Osteocyte (in vitro differentiated cells): Measurements from ENCODE around the gene B3GALT4. TPM values are rescaled to one million over a fixed set of nuclear protein-coding genes. Genes with fewer than 3 reads are reported as not detected.
"Not testable (repeated sequence)": the region's sequence is repeated elsewhere in the genome, so short reads cannot be mapped to it uniquely, and the experiment has no call there.

Source experiments
- DNase-seq: peaks from one replicate; pipeline ENCODE4 v3.0.0; 2021; ENCODE audit warnings: mixed read lengths; ENCODE audit not compliant: unreplicated experiment; ENCODE audit errors: extremely low spot score
- H3K27ac Mint-ChIP-seq: one replicate; pipeline ENCODE4 v1.8.0; 2021; ENCODE audit warnings: mild to moderate bottlenecking, mixed read lengths; ENCODE audit not compliant: unreplicated experiment
- H3K27me3 Mint-ChIP-seq: one replicate; pipeline ENCODE4 v1.8.0; 2021; ENCODE audit warnings: mixed read lengths; ENCODE audit not compliant: unreplicated experiment
- H3K36me3 Mint-ChIP-seq: one replicate; pipeline ENCODE4 v1.8.0; 2021; ENCODE audit warnings: mixed read lengths; ENCODE audit not compliant: unreplicated experiment
- H3K4me1 Mint-ChIP-seq: one replicate; pipeline ENCODE4 v1.8.0; 2021; ENCODE audit warnings: mixed read lengths; ENCODE audit not compliant: unreplicated experiment
- H3K4me3 Mint-ChIP-seq: one replicate; pipeline ENCODE4 v1.8.0; 2021; ENCODE audit warnings: mild to moderate bottlenecking, moderate library complexity, mixed read lengths; ENCODE audit not compliant: unreplicated experiment
- H3K9me3 Mint-ChIP-seq: one replicate; pipeline ENCODE4 v1.8.0; 2021; ENCODE audit warnings: mixed read lengths; ENCODE audit not compliant: unreplicated experiment
- total RNA-seq: library from RNA; stranded (reverse); gene quantifications from 2 replicates; pipeline ENCODE4 v1.2.1, GENCODE V29; 2021
- TF ChIP-seq, protein P1 (sequence below): fragments of 200-600 bp; sonication (generic); IDR thresholded peaks from 2 replicates; pipeline ENCODE4 v1.5.0; 2021; ENCODE audit warnings: antibody characterized with exemption, mild to moderate bottlenecking, moderate library complexity

The B3GALT4 gene
- total RNA-seq, 1 donor from 2014 or later = 6.3 TPM

DNA sequence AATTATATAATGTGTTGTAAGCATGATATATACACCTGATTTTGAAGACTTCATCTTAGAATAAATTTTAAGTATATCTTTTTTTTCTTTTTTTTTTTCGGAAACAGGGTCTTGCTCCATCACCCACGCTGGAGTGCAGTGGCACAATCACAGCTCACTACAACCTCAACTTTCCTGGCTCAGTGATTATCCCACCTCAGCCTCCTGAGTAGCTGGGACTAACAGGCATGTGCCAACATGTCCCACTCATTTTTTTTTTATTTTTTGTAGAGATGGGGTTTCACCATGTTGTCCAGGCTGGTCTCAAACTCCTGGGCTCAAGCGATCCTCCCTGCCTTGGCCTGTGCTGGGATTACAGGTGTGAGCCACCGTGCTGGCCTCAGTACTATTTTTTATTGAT lies 22.3 kb upstream of the B3GALT4 start:
- TF ChIP-seq, protein P1, sequence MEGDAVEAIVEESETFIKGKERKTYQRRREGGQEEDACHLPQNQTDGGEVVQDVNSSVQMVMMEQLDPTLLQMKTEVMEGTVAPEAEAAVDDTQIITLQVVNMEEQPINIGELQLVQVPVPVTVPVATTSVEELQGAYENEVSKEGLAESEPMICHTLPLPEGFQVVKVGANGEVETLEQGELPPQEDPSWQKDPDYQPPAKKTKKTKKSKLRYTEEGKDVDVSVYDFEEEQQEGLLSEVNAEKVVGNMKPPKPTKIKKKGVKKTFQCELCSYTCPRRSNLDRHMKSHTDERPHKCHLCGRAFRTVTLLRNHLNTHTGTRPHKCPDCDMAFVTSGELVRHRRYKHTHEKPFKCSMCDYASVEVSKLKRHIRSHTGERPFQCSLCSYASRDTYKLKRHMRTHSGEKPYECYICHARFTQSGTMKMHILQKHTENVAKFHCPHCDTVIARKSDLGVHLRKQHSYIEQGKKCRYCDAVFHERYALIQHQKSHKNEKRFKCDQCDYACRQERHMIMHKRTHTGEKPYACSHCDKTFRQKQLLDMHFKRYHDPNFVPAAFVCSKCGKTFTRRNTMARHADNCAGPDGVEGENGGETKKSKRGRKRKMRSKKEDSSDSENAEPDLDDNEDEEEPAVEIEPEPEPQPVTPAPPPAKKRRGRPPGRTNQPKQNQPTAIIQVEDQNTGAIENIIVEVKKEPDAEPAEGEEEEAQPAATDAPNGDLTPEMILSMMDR = no peak
- no peaks in the 10 kb centered on the region for H3K27me3 Mint-ChIP-seq
- DNase-seq = no peak
- peaks cover 22% of the 10 kb centered on the region for H3K36me3 Mint-ChIP-seq
- H3K27ac Mint-ChIP-seq = no peak overlapping the region
- H3K4me3 Mint-ChIP-seq = no peak overlapping the region
- no peaks in the 10 kb centered on the region for H3K9me3 Mint-ChIP-seq
- H3K4me1 Mint-ChIP-seq = peaks cover 20% of the 10 kb centered on the region

DNA sequence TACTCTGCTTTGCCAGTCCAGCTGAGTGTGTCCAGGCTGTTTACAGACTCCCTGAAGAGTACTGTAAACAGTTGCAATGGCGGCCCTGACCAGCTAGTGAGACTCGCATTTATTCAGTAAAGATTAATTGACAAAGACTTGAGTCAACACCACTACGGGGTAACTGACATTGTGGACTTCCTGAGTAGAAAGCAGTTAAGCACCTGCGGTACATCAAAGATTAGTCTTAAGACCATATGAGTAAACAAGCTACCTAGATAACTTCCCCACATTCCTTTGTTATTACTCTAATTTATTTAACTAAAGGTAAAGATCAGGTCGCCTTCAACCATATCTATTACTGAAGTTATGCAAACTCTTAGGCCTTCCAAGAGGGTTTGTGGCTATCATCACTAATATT lies 17.9 kb upstream of the B3GALT4 start:
- TF ChIP-seq, protein P1 = no peak
- Mint-ChIP-seq H3K36me3 (peaks cover 26% of the 10 kb centered on the region), H3K4me3 (no peak overlapping the region), H3K27me3 (no peaks in the 10 kb centered on the region), H3K9me3 (no peaks in the 10 kb centered on the region), H3K27ac (no peak overlapping the region), H3K4me1 (no peaks in the 10 kb centered on the region)
- no peak for DNase-seq

DNA sequence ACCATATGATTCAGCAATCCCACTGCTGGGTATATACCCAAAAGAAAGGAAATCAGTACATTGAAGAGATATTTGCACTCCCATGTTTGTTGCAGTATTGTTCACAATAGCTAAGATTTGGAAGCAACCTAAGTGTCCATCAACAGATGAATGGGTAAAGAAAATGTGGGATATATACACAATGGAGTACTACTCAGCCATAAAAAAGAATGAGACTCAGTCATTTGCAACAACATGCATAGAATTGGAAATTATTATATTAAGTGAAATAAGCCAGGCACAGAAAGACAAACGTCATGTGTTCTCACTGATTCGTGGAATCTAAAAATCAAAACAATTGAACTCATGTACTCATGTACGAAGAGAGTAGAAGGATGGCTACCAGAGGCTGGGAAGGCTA lies 14.4 kb upstream of the B3GALT4 start:
- H3K9me3 Mint-ChIP-seq, H3K27ac Mint-ChIP-seq, DNase-seq: not testable (repeated sequence)

DNA sequence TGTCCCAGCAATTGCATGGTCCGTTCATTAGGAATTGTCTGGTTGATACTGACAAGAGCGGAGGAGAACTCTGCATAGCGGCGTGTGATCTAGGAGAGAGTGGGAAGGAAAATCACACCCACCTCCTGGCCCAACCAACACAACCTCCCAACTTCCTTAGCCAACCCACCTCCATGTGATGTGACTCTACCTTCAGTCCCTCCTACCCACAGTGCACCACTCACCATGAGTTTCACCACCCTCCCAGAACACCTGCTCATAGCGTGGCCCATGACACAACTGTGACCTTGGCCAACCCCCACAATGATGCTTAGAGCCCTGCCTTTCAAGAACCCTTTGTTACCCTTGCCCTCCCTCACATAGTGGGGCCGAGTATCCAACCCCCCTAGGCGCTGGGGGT lies 12.9 kb upstream of the B3GALT4 start:
- TF ChIP-seq, protein P1 = no peak
- Mint-ChIP-seq H3K27me3 (no peaks in the 10 kb centered on the region), H3K27ac (no peak overlapping the region), H3K4me3 (no peak overlapping the region), H3K36me3 (peaks cover 33% of the 10 kb centered on the region), H3K4me1 (no peaks in the 10 kb centered on the region), H3K9me3 (no peaks in the 10 kb centered on the region)
- no peak for DNase-seq

More for the DNA sequence above, 14.4 kb upstream of the B3GALT4 start:
- H3K27me3 Mint-ChIP-seq, H3K4me1 Mint-ChIP-seq, H3K4me3 Mint-ChIP-seq: not testable (repeated sequence)
- peaks cover 29% of the 10 kb centered on the region for H3K36me3 Mint-ChIP-seq

DNA sequence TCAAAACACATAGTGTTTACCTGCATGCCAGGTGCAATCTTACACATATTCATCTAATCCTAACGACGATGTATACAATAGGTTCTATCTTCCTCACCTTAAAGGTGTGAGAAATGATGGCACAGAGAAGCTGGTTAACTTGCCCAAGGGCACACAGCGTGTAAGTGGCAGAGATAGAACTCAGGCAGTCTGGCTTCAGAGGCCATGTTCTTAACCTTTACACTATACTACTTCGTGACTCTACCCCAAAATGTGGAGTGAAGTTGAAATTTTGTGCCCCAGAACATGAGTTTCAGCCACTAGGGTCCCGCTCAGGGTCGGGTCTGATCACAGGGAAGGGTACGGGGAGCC lies 5.8 kb upstream of the B3GALT4 start:
- TF ChIP-seq, protein P1 = peak; percentile 15
- Mint-ChIP-seq H3K4me3 (peak overlapping the region; percentile 100), H3K27ac (peak overlapping the region; percentile 100), H3K4me1 (peaks cover 60% of the 10 kb centered on the region), H3K36me3 (peaks cover 37% of the 10 kb centered on the region), H3K9me3 (no peaks in the 10 kb centered on the region), H3K27me3 (no peaks in the 10 kb centered on the region)
- DNase-seq = no peak
